Hepatocyte (in vitro differentiated cells): ENCODE data around the gene POT1.

ENCODE experiments used
- CTCF ChIP-seq: fragments of 200-600 bp; sonication (generic); IDR thresholded peaks from 2 replicates; pipeline ENCODE4 v1.5.1; 2016; ENCODE audit warnings: antibody characterized with exemption, mild to moderate bottlenecking; ENCODE audit not compliant: poor library complexity
- EZH2 ChIP-seq: fragments of 200-600 bp; sonication (generic); IDR thresholded peaks from 2 replicates; pipeline ENCODE4 v1.6.1; 2016; ENCODE audit warnings: antibody characterized with exemption, mild to moderate bottlenecking, borderline replicate concordance

DNA sequence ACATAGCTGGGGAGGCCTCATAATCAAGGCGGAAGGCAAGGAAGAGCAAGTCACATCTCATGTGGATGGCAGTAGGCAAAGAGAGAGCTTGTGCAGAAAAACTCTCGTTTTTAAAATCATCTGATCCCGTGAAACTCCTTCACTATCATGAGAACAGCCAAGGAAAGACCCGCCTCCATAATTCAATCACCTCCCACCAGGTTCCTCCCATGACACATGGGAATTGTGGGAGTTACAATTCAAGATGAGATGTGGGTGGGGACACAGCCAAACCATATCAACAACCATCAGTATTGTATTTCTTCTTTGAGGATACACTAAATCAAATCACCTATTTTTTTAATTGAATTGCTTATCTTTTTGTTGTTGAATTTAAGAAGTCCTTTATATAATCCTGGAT is 16.7 kb downstream of the POT1 start:
- TF ChIP-seq CTCF (no peak), EZH2 (no peak)
